Nephron progenitor cell (in vitro differentiated cells): Measurements from ENCODE around the gene AXL.
A peak's percentile ranks its signal among the peaks of the same experiment; 100 is the strongest.

Experiments
- DNase-seq: peaks from one replicate; pipeline ENCODE4 v3.0.0; 2021
- H3K27ac Mint-ChIP-seq: 2 replicates; pipeline ENCODE4 v1.8.0; 2021; ENCODE audit warnings: mild to moderate bottlenecking, moderate library complexity, mixed read lengths
- H3K27me3 Mint-ChIP-seq: 2 replicates; pipeline ENCODE4 v1.8.0; 2021; ENCODE audit warnings: mild to moderate bottlenecking, low read depth, mixed read lengths; ENCODE audit not compliant: poor library complexity
- H3K36me3 Mint-ChIP-seq: 2 replicates; pipeline ENCODE4 v1.8.0; 2021; ENCODE audit warnings: low read depth, mixed read lengths
- H3K4me1 Mint-ChIP-seq: 2 replicates; pipeline ENCODE4 v1.8.0; 2021; ENCODE audit warnings: mixed read lengths
- H3K4me3 Mint-ChIP-seq: 2 replicates; pipeline ENCODE4 v1.8.0; 2021; ENCODE audit warnings: mild to moderate bottlenecking, moderate library complexity, mixed read lengths
- H3K9me3 Mint-ChIP-seq: 2 replicates; pipeline ENCODE4 v1.8.0; 2021; ENCODE audit warnings: mild to moderate bottlenecking, moderate library complexity, mixed read lengths
- TF ChIP-seq, protein P1 (sequence below): fragments of 200-600 bp; sonication (generic); IDR thresholded peaks from 2 replicates; pipeline ENCODE4 v1.5.0; 2021; ENCODE audit warnings: antibody characterized with exemption

The AXL gene

DNA sequence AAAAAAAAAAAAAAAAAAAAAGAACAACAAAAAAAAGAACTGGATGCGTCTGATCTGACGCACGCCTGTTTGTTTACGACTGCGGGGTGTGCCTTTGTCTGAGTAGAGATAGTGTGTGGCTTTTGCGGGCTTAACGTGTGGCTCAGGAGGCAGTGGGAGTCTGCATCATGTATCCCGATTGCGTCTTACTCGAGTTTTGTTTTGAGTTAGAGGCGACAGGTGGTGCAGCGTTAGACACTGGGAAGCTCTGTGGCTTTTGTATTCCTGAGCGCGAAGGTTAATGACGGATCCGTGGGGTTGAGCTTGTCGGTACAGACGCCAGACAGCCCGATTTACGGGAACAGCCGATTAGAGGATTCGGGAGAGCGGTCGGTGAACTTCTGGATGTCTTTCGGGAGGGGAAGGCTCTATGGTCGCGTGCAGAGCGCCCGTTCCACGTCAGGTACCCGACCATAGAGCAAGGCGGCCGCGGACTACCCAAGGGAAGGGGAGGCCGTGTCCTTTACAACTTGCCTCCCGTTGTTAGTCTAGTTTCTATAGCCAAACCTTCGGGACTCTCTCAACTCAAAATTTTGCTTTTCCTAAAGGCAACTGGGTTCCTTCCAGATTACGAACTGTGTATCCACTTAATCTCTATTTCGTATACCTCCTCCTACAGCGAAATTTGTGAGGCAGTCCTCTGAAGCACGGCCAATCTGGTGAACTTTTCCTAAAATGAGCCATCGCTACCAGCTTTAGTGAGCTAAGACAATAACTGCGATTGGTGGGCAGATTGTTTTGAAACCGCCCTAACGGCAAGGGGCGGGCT lies 44.2 kb downstream of the AXL start:
- TF ChIP-seq, protein P1, sequence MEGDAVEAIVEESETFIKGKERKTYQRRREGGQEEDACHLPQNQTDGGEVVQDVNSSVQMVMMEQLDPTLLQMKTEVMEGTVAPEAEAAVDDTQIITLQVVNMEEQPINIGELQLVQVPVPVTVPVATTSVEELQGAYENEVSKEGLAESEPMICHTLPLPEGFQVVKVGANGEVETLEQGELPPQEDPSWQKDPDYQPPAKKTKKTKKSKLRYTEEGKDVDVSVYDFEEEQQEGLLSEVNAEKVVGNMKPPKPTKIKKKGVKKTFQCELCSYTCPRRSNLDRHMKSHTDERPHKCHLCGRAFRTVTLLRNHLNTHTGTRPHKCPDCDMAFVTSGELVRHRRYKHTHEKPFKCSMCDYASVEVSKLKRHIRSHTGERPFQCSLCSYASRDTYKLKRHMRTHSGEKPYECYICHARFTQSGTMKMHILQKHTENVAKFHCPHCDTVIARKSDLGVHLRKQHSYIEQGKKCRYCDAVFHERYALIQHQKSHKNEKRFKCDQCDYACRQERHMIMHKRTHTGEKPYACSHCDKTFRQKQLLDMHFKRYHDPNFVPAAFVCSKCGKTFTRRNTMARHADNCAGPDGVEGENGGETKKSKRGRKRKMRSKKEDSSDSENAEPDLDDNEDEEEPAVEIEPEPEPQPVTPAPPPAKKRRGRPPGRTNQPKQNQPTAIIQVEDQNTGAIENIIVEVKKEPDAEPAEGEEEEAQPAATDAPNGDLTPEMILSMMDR: no peak
- Mint-ChIP-seq H3K27ac (peak overlapping the region; percentile 100), H3K4me1 (peaks cover 35% of the 10 kb centered on the region), H3K9me3 (no peaks in the 10 kb centered on the region), H3K27me3 (peaks cover 6% of the 10 kb centered on the region), H3K4me3 (peak overlapping the region; percentile 100), H3K36me3 (peaks cover 32% of the 10 kb centered on the region)
- peak; percentile 61 for DNase-seq

DNA sequence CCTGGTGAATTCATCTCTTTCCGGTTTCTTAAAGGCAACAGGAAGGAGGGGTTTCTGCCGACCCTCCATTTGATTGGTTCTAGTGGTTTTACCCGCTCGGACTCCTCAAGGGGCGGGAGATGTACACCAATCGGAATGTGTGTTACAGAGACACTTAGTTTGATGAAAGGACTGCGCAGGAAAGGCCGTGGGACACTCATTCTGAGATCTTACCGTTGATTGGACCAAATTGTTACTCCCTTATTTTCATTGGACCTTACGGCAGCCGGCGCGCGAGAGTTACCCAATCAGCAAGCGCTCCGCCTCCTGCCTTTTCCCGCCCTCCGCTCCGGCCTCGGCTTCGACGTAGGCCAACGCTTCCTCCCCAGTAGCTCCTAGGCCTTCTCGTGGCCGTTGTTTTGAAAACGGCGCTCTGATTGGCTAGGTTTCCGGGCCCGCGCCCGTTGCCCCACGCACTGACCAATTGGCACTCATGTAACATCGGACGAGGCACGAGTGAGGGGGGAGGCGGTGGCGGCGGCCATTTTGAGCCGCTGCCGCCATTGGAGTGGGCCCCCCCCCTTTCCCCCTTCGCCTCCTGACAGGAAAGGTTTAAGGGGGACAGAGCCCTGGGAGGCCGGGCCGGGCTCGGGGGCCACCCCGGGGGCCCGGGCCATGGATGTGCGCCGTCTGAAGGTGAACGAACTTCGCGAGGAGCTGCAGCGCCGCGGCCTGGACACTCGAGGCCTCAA lies 45.0 kb downstream of the AXL start, which contains the start of gene HNRNPUL1:
HNRNPUL1 (plus strand) TSS at position 523 of the 731 bp plus-strand sequence; CDS start at position 655, 132 bp downstream.
- Mint-ChIP-seq H3K27ac (peak within 1 kb of the TSS; percentile 100), H3K27me3 (peaks cover 6% of the 10 kb centered on the region), H3K4me3 (peak within 1 kb of the TSS; percentile 100), H3K4me1 (peaks cover 35% of the 10 kb centered on the region), H3K9me3 (no peaks in the 10 kb centered on the region), H3K36me3 (peaks cover 31% of the 10 kb centered on the region)
- DNase-seq: peak; percentile 99
- TF ChIP-seq, protein P1: no peak

DNA sequence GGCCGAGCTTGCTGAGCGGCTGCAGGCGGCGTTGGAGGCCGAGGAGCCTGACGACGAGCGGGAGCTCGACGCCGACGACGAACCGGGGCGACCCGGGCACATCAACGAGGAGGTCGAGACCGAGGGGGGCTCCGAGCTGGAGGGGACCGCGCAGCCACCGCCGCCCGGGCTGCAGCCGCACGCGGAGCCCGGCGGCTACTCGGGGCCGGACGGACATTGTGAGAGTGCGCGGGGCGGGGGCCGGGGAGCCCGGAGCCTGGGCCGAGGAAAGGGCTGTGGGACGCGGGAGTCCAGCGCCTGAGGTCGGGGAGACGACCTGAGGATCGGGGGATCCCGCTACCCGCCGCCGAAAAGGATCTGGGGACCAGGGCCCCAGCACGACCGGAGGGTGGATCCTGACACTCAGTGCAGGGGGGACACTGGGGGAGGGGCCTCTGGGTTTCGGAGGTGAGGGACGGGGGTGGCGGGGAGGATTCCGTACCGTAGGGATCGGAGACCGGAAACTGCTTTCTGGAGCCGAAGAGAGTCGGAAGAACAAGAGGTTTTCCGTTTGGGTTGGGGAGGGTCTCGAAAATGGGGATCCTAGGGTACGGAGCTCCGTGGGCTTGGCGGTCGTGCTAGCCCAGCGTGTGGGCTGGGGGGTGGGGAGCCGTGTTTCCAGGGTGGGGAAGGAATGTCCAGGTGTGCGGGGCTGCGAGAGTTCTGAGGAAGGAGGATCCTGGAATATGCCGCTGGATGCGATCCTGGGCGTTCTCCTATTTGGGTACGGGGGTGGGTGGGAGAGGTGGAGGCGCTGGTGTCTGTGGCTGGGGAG lies 45.8 kb downstream of the AXL start:
- Mint-ChIP-seq H3K4me1 (peaks cover 35% of the 10 kb centered on the region), H3K27ac (peak overlapping the region; percentile 100), H3K4me3 (peak overlapping the region; percentile 100), H3K9me3 (no peaks in the 10 kb centered on the region), H3K36me3 (peaks cover 25% of the 10 kb centered on the region), H3K27me3 (peaks cover 6% of the 10 kb centered on the region)
- DNase-seq: peak; percentile 57
- TF ChIP-seq, protein P1: no peak

DNA sequence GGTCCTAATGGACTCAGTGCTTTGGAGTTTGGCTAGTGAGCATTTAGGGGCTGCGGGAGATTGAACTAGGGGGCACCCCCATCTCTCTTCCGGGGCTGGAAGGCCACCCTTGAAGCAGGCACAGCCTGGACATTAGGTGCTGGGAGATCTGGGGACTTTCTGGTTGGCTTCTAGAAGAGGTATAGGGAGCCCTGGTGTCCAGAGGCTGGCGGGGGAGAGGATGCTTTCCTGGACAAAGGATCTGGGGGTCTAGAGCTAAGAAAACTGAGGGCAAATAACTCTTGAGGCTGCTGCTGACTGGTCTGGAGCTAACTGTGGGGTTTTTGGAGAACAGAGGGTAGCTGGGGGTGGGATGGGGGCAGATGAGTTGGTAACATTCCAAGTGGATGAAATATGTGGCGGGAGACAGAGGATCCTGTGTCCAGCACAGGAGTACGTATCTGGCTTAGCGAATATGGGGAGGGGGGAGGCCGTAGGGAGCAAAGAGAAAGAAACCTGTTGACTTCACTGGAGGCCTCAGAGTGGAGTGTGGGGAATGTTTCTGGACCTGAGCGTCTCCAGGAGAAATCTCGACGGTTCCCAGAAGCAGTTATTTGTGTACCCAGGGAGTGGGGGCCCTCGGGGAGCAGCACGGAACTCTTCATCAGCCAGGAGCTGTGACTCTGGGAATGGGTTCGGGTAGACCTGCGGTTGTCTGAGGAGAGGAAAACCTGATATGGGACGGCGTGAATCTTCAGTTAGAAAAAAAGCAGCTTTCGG lies 46.6 kb downstream of the AXL start:
- Mint-ChIP-seq H3K36me3 (peaks cover 21% of the 10 kb centered on the region), H3K27ac (peak overlapping the region; percentile 99), H3K9me3 (no peaks in the 10 kb centered on the region), H3K27me3 (peaks cover 6% of the 10 kb centered on the region), H3K4me1 (peaks cover 35% of the 10 kb centered on the region), H3K4me3 (peak overlapping the region; percentile 100)
- TF ChIP-seq, protein P1: no peak
- peak; percentile 25 for DNase-seq

DNA sequence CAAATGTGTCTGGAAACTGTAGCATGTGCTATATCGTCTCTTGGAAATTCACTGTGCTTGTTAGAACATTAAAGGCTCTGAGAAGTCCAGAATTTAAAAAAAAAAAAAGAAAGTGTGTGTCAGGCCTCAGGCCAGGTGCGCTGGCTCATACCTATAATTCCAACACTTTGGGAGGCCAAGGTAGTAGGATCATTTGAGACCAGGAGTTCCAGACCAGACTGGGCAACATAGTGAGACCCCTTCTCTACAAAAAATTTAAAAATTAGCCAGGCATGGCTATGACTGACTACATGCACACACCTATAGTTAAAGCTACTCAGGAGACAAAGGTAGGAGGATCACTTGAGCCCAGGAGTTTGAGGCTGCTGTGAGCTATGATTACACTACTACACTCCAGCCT lies 50.0 kb downstream of the AXL start:
- DNase-seq: no peak
- H3K27me3 Mint-ChIP-seq: no peaks in the 10 kb centered on the region
- peaks cover 50% of the 10 kb centered on the region for H3K36me3 Mint-ChIP-seq
- TF ChIP-seq, protein P1: no peak
- no peak overlapping the region for H3K27ac Mint-ChIP-seq
- H3K4me3 Mint-ChIP-seq: no peak overlapping the region
- no peaks in the 10 kb centered on the region for H3K9me3 Mint-ChIP-seq
- H3K4me1 Mint-ChIP-seq: peaks cover 28% of the 10 kb centered on the region
